ENCODE data around the gene GPR45. TPM values are rescaled to one million over a fixed set of nuclear protein-coding genes. Genes with fewer than 3 reads are reported as not detected.

GPR45 gene
- total RNA-seq, 1 experiment from 2014 or later = 0.29 TPM

GRCh38 chr2:105261061-105261460 lies 19.5 kb downstream of the GPR45 start:
- Histone ChIP-seq H3K27me3 (replicated peaks) (no peaks in the 10 kb centered on the region), H3K4me1 (replicated peaks) (peaks cover 36% of the 10 kb centered on the region), H3K36me3 (peaks cover 8% of the 10 kb centered on the region; the same call in 1 of the 2 replicates), H3K4me3 (no peak overlapping the region), H3K9me3 (replicated peaks) (no peaks in the 10 kb centered on the region), H3K27ac (peak overlapping the region; percentile 97)
- DNase-seq (ENCODE audit: low read depth in 1 of 2, low spot score in 2 of 2) = peak; percentile 94 to 95

DNA sequence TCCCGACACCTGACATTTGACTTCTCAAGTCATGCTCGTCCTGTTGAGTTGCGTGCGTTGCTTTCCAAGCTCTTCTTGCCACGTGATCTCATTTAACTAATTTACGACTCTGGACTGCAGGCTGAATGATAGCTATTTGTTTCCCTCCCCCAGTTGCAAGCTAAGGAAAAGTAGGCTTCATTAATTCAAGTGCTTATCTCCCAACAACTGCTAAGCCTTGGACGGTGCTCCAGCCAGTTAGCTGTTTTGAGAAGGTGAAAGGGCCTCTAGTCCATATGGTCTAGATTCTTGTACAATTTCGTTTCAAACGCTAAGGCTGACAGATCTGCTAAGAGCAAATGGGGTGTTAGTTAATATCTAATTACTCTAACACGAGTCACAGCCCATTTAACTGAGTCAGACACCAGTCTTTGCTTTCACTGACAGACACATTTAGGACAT lies 21.1 kb downstream of the GPR45 start:
- Histone ChIP-seq H3K27ac (no peak overlapping the region), H3K36me3 (peaks cover 19% of the 10 kb centered on the region), H3K27me3 (replicated peaks) (no peaks in the 10 kb centered on the region), H3K9me3 (replicated peaks) (no peaks in the 10 kb centered on the region), H3K4me1 (replicated peaks) (peaks cover 30% of the 10 kb centered on the region), H3K4me3 (no peak overlapping the region)
- DNase-seq (ENCODE audit: low read depth in 1 of 2, low spot score in 2 of 2) = no peak

DNA sequence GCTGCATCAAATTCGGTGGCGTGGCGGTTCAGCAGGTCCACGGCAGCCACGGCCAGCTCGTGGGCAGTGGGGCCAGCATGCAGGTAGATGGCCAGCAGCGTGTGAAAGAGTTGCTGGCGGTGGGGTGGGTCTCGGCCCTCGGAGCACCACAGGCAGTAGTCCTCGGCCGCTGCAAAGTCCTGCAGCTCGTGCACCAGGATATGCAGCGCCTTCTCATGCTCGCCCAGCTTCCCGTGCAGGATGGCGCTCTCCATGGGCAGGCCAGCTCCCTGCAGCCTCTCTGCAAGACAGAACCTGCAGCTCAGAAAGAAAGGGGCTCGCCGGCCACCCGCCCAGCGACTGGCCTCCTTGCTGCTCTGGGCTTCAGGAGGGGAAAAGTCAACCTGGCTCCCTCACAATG lies 27.9 kb downstream of the GPR45 start:
- Histone ChIP-seq H3K36me3 (peaks cover 80% of the 10 kb centered on the region), H3K27ac (no peak overlapping the region), H3K4me1 (replicated peaks) (no peaks in the 10 kb centered on the region), H3K27me3 (replicated peaks) (no peaks in the 10 kb centered on the region), H3K4me3 (no peak overlapping the region), H3K9me3 (replicated peaks) (no peaks in the 10 kb centered on the region)
- DNase-seq (ENCODE audit: low read depth in 1 of 2, low spot score in 2 of 2) = no peak

DNA sequence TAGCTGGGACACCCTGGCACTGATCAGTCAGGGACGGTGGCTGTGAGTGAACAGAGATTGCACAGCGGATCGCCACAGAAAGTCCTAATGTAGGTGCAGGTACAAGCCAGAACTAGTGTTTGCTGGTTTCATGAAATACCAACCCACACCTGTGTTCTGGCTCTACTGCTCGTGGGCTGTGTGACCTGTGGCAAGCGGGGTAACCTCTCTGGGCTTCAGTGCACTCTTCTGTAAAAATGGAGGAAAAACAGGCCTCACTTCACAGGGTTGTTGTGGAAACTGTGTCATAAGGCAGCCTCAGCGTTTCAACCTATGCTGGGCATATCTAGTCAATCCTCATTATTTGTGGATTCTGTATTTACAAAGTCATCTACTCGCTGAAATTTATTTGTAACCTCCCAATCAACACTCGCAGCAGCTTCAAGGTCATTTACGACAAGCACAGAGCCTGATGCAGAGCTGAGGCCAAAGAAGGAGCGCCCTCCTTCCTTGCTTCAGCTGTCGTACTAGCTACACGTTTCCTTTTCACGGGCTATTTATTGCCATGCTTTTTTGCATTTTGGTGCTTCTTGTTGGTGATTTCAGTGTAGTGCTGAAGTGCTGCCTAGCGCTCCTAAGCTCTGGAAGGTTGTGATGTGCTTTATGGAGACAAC lies 30.0 kb downstream of the GPR45 start:
- Histone ChIP-seq H3K27ac (no peak overlapping the region), H3K4me1 (replicated peaks) (no peaks in the 10 kb centered on the region), H3K36me3 (peaks cover 84% of the 10 kb centered on the region), H3K27me3 (replicated peaks) (no peaks in the 10 kb centered on the region), H3K9me3 (replicated peaks) (no peaks in the 10 kb centered on the region), H3K4me3 (no peak overlapping the region)
- DNase-seq (ENCODE audit: low read depth in 1 of 2, low spot score in 2 of 2) = no peak

- Histone ChIP-seq H3K4me3 (no peak overlapping the region), H3K9me3 (replicated peaks) (no peaks in the 10 kb centered on the region), H3K27ac (no peak overlapping the region), H3K4me1 (replicated peaks) (no peaks in the 10 kb centered on the region), H3K27me3 (replicated peaks) (no peaks in the 10 kb centered on the region), H3K36me3 (peaks cover 89% of the 10 kb centered on the region)
- no peak for DNase-seq (ENCODE audit: low read depth in 1 of 2, low spot score in 2 of 2)
Observed at GRCh38 chr2:105272176-105272575, 30.6 kb downstream of the GPR45 start.

GRCh38 chr2:105274046-105274445 lies 32.5 kb downstream of the GPR45 start:
- DNase-seq (ENCODE audit: low read depth in 1 of 2, low spot score in 2 of 2) = no peak
- Histone ChIP-seq H3K36me3 (peaks cover 84% of the 10 kb centered on the region), H3K27me3 (replicated peaks) (no peaks in the 10 kb centered on the region), H3K4me3 (no peak overlapping the region), H3K27ac (no peak overlapping the region), H3K4me1 (replicated peaks) (no peaks in the 10 kb centered on the region), H3K9me3 (replicated peaks) (no peaks in the 10 kb centered on the region)

DNA sequence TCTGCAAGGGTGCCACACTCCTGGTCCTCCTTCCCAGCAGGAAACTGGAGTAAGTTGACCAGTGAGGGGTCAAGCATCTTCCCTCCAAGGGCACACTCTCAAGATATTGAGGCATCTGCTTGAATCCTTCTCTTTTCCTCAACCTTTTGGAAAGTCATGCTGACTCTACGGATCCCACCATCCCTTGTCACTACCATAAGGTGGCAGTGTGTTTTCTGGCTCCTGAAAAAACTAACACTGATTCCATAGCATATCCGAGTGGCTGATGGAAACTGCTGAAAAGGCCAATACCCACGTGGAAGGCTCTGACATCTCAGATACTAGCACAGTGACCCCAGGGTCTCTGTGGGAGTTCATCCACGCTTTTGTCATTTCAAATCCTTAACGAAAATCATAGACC lies 37.1 kb downstream of the GPR45 start:
- no peak overlapping the region for H3K27ac ChIP-seq
- no peaks in the 10 kb centered on the region for H3K4me1 ChIP-seq (replicated peaks)
- no peak for DNase-seq (ENCODE audit: low read depth in 1 of 2, low spot score in 2 of 2)
- no peaks in the 10 kb centered on the region for H3K9me3 ChIP-seq (replicated peaks)
- no peak overlapping the region for H3K4me3 ChIP-seq
- no peaks in the 10 kb centered on the region for H3K27me3 ChIP-seq (replicated peaks)
- peaks cover 65% of the 10 kb centered on the region for H3K36me3 ChIP-seq

DNA sequence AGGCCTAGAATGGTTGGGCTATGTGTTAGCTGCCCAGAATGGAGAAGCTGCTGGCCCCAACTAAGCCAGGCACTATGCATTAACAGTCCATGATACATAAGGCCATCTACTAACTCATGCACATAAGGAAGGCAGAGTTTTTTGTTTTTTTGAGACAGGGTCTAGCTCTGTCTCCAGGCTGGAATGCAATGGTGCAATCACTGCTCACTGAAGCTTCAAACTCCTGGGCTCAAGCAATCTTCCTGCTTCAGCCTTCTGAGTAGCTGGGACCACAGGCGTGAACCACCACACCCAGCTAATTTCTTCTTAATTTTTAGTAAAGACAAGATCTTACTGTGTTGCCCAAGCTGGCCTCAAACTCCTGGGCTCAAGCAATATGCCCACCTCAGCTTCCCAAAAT lies 37.6 kb downstream of the GPR45 start:
- Histone ChIP-seq H3K4me3 (no peak overlapping the region), H3K27me3 (replicated peaks) (no peaks in the 10 kb centered on the region), H3K27ac (no peak overlapping the region), H3K9me3 (replicated peaks) (no peaks in the 10 kb centered on the region), H3K36me3 (peaks cover 65% of the 10 kb centered on the region), H3K4me1 (replicated peaks) (no peaks in the 10 kb centered on the region)
- no peak for DNase-seq (ENCODE audit: low read depth in 1 of 2, low spot score in 2 of 2)

DNA sequence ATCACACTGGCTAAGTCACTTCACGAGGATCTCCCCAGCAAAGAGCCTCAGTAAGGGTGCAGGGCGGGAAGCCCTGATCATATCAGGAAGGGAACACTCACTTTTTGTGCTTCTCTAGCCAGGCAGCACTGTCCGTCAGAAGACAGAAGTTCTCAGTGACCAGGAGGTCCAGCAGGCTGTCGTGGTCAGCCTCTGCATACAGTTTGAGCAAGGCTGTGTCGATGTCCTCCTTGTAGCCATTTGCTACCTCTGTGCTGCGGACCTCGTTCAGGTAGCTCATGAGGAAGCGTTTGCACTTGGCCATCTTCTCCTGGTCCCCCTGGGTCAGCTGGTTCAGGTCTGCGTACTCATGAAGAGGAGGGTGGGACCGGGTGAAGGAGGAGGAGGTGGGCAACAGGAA lies 38.7 kb downstream of the GPR45 start:
- Histone ChIP-seq H3K9me3 (replicated peaks) (no peaks in the 10 kb centered on the region), H3K4me3 (no peak overlapping the region), H3K27me3 (replicated peaks) (no peaks in the 10 kb centered on the region), H3K27ac (no peak overlapping the region), H3K36me3 (peaks cover 71% of the 10 kb centered on the region), H3K4me1 (replicated peaks) (no peaks in the 10 kb centered on the region)
- no peak for DNase-seq (ENCODE audit: low read depth in 1 of 2, low spot score in 2 of 2)

DNA sequence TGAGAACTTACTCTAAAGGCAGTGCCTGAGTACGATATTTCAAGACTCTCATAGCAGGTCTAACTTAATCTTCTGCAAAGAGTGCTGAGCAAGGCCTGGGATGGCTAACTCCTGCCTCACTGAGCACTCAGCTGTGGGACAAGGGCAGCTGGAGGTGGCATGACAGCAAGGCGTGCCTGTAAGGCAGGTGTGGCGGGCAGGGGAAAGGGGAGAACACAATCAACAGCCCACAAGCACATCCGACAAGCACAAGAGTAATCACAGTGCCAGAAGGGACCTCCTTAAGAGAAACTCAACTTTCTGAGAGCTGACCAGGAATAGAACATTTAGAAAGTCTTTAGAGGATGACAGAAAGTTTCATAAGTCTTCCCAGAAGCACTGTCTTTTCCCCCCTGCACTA lies 42.0 kb downstream of the GPR45 start:
- no peak overlapping the region for H3K27ac ChIP-seq
- H3K4me3 ChIP-seq = no peak overlapping the region
- peaks cover 69% of the 10 kb centered on the region for H3K36me3 ChIP-seq
- H3K4me1 ChIP-seq (replicated peaks) = no peaks in the 10 kb centered on the region
- H3K9me3 ChIP-seq (replicated peaks) = no peaks in the 10 kb centered on the region
- DNase-seq (ENCODE audit: low read depth in 1 of 2, low spot score in 2 of 2) = no peak
- no peaks in the 10 kb centered on the region for H3K27me3 ChIP-seq (replicated peaks)

DNA sequence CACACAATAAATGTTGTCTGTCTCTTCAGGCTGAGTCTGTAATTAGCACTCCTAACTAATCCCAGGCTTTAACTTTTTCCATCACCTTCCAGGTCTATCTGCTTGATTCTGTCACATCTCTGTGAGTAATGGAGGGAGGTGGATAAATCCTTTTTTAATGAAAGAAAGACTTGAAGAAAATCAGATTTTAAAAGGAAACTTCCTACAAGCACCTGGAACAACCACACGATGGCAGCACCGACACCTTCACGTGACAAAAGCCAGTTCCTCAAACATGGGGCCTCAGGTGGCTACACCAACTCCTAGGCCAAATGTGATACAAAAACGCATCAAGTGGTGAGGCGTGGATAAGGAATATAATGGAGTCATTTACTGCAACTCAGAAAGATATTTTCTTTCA lies 46.1 kb downstream of the GPR45 start:
- Histone ChIP-seq H3K27me3 (replicated peaks) (no peaks in the 10 kb centered on the region), H3K4me3 (no peak overlapping the region), H3K36me3 (peaks cover 64% of the 10 kb centered on the region), H3K4me1 (replicated peaks) (peaks cover 18% of the 10 kb centered on the region), H3K27ac (no peak overlapping the region), H3K9me3 (replicated peaks) (no peaks in the 10 kb centered on the region)
- DNase-seq (ENCODE audit: low read depth in 1 of 2, low spot score in 2 of 2) = peak in 1 of 2 experiments; percentile 33

GRCh38 chr2:105288133-105288532 lies 46.6 kb downstream of the GPR45 start:
- peaks cover 66% of the 10 kb centered on the region for H3K36me3 ChIP-seq
- H3K27me3 ChIP-seq (replicated peaks) = no peaks in the 10 kb centered on the region
- DNase-seq (ENCODE audit: low read depth in 1 of 2, low spot score in 2 of 2) = no peak
- no peak overlapping the region for H3K27ac ChIP-seq
- H3K9me3 ChIP-seq (replicated peaks) = no peaks in the 10 kb centered on the region
- no peak overlapping the region for H3K4me3 ChIP-seq
- peaks cover 22% of the 10 kb centered on the region for H3K4me1 ChIP-seq (replicated peaks)

DNA sequence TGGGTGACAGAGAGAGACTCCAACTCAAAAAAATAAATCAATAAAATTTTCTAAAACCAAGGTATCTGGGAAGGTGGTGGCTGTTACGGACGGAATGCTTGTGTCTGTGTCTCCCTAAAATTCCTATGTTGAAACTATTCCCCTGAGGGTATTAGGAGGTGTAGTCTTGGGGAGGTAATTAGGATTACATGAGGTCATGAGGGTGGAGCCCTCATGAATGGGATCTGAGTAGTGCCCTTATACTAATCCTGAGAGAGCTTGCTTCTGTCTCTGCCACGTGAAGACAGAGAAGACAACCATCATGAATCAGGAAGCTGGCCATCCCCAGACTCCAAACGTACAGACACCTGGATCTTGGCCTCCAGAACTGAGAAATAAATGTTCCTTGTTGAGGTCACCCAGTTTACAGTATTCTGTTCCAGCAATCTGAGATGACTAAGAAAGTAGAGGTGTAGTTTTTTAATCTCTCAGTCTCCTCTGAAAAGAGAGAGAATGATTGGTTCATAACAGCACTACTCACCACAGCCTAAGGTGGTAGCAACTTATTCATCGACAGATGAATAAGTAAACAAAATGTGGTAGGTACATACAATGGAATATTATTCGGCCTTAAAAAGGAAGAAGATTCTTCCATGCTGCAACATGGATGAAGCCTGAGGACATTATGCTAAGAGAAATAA lies 49.6 kb downstream of the GPR45 start:
- peaks cover 47% of the 10 kb centered on the region for H3K36me3 ChIP-seq
- H3K27me3 ChIP-seq (replicated peaks) = no peaks in the 10 kb centered on the region
- no peaks in the 10 kb centered on the region for H3K9me3 ChIP-seq (replicated peaks)
- peak overlapping the region; percentile 73 for H3K27ac ChIP-seq
- H3K4me3 ChIP-seq = no peak overlapping the region
- H3K4me1 ChIP-seq (replicated peaks) = peaks cover 52% of the 10 kb centered on the region
- no peak for DNase-seq (ENCODE audit: low read depth in 1 of 2, low spot score in 2 of 2)

- peaks cover 57% of the 10 kb centered on the region for H3K4me1 ChIP-seq (replicated peaks)
- H3K36me3 ChIP-seq = peaks cover 44% of the 10 kb centered on the region
- peak in 1 of 2 experiments; percentile 74 for DNase-seq (ENCODE audit: low read depth in 1 of 2, low spot score in 2 of 2)
- H3K4me3 ChIP-seq = no peak overlapping the region
- H3K27ac ChIP-seq = peak overlapping the region; percentile 73
- no peaks in the 10 kb centered on the region for H3K27me3 ChIP-seq (replicated peaks)
- no peaks in the 10 kb centered on the region for H3K9me3 ChIP-seq (replicated peaks)
Observed at GRCh38 chr2:105291981-105292380, 50.4 kb downstream of the GPR45 start.

Data from SJSA1 (cell line).